GM13977 (cell line): ENCODE measurements around the gene TMPRSS3.
"Not testable (repeated sequence)": the region's sequence is repeated elsewhere in the genome, so short reads cannot be mapped to it uniquely, and the experiment has no call there.

ENCODE experiments used
- DNase-seq: peaks from one replicate; pipeline ENCODE4 v3.0.0; 2012; ENCODE audit warnings: low spot score
- CTCF ChIP-seq: IDR thresholded peaks from 2 replicates; pipeline ENCODE4 v1.5.1; 2012; ENCODE audit warnings: mild to moderate bottlenecking, control low read depth; ENCODE audit not compliant: insufficient read depth; ENCODE audit errors: extremely low read depth, missing control alignments
- in situ Hi-C: fragments of 300-500 bp; cut with MboI; formaldehyde crosslinking; loops from one replicate; pipeline ENCODE4 v1.12.0; 2022; ENCODE audit warnings: low sequenced_read_pairs, low pct_unique_long_range_greater_than_20kb, mixed read lengths, inconsistent platforms; ENCODE audit not compliant: unreplicated experiment

Gene TMPRSS3

GRCh38 chr21:42412636-42412933, 16.7 kb upstream of the TMPRSS3 start:
- TF ChIP-seq CTCF: no peak
- in situ Hi-C loops: no loop called here
- no peak for DNase-seq

GRCh38 chr21:42411891-42412635, 16.2 kb upstream of the TMPRSS3 start:
- DNase-seq: no peak
- no peak for TF ChIP-seq CTCF
- in situ Hi-C loops: no loop called here

- in situ Hi-C loops: no loop called here
- TF ChIP-seq CTCF: peak; percentile 30
- no peak for DNase-seq
Observed at GRCh38 chr21:42411197-42411869, 15.5 kb upstream of the TMPRSS3 start.

- in situ Hi-C loops: no loop called here
- no peak for TF ChIP-seq CTCF
- no peak for DNase-seq
Observed at GRCh38 chr21:42409366-42409765, 13.5 kb upstream of the TMPRSS3 start.

- DNase-seq, in situ Hi-C loops: not testable (repeated sequence)
Observed at GRCh38 chr21:42408718-42409117, 12.9 kb upstream of the TMPRSS3 start.

- in situ Hi-C loops: no loop called here
- no peak for TF ChIP-seq CTCF
- DNase-seq: no peak
Observed at GRCh38 chr21:42407476-42407875, 11.6 kb upstream of the TMPRSS3 start.

- no peak for DNase-seq
- TF ChIP-seq CTCF: no peak
- in situ Hi-C loops: no loop called here
Observed at GRCh38 chr21:42406866-42407265, 11.0 kb upstream of the TMPRSS3 start.
